GM12878 (cell line): ENCODE results near the gene PAPPA. TPM values are rescaled to one million over a fixed set of nuclear protein-coding genes. Genes with fewer than 3 reads are reported as not detected.

Experiments used
- ATAC-seq: fragments of 200-7000 bp; cut with Tn5 transposase; 3 replicates; pipeline ENCODE4 v1.9.1; 2020; ENCODE audit warnings: mild to moderate bottlenecking, moderate library complexity
- BruUV-seq: library from RNA; stranded (reverse); fragments of 400-500 nt; replicated peaks from 2 replicates; lab custom pipeline; 2021; lab: Mats Ljungman, UMichigan
- CTCF ChIA-PET: fragments of 300-600 bp; sonication (Branson Sonifier 250); formaldehyde crosslinking; extraction: SDS; loops from one replicate; lab custom pipeline; 2021; ENCODE audit warnings: inconsistent platforms; lab: Yijun Ruan, JAX
- POLR2A ChIA-PET: fragments of 350-600 bp; formaldehyde crosslinking; extraction: SDS; loops from one replicate; lab custom pipeline; 2021; ENCODE audit warnings: inconsistent platforms; lab: Charles Lee
- RAD21 ChIA-PET: fragments of 300-600 bp; sonication (Branson Sonifier 250); formaldehyde crosslinking; loops from one replicate; lab custom pipeline; 2023; ENCODE audit warnings: antibody characterized with exemption; ENCODE audit not compliant: unreplicated experiment; lab: Charles Lee
- SMC1A ChIA-PET: fragments of 300-600 bp; sonication (Branson Sonifier 250); formaldehyde crosslinking; loops from one replicate; lab custom pipeline; 2023; ENCODE audit not compliant: unreplicated experiment, uncharacterized antibody; lab: Charles Lee
- DNase-seq: peaks from one replicate; pipeline ENCODE4 v3.0.0-alpha.2; 2011; ENCODE audit warnings: low read depth, low spot score
- FAIRE-seq: peaks from 3 replicates; lab custom pipeline; 2011; peaks lifted over from hg19 to GRCh38; lab: Jason Lieb, UNC
- H2AFZ ChIP-seq: 2 replicates; pipeline ENCODE4 v1.6.0; 2011; ENCODE audit warnings: low read depth, low read length, control low read depth; ENCODE audit not compliant: control insufficient read depth
- H3K27ac ChIP-seq: 2 replicates; pipeline ENCODE4 v1.5.1; 2011; ENCODE audit warnings: control low read depth; ENCODE audit not compliant: control insufficient read depth, insufficient read depth
- H3K27me3 ChIP-seq, 2 experiments: replicated peaks in 1 of 2; 2 replicates each; pipeline versions ENCODE4 v1.6.0 to v1.6.1; 2011; ENCODE audit warnings: low read length in 1 of 2; ENCODE audit not compliant: control insufficient read depth in 2 of 2, insufficient read depth in 2 of 2
- H3K36me3 ChIP-seq, 2 experiments: 2 replicates each; pipeline ENCODE4 v1.5.1; 2011; ENCODE audit warnings: low read length in 1 of 2; ENCODE audit not compliant: control insufficient read depth in 2 of 2, insufficient read depth in 2 of 2
- H3K4me1 ChIP-seq: 2 replicates; pipeline ENCODE4 v1.6.1; 2011; ENCODE audit warnings: mild to moderate bottlenecking, low read length, moderate library complexity, mixed read lengths; ENCODE audit not compliant: control insufficient read depth, insufficient read depth
- H3K4me2 ChIP-seq: 2 replicates; pipeline ENCODE4 v1.6.0; 2011; ENCODE audit warnings: control low read depth; ENCODE audit not compliant: control insufficient read depth, insufficient read depth
- H3K4me3 ChIP-seq: fragments of 200-600 bp; sonication (generic); 2 replicates; pipeline ENCODE4 v1.5.1; 2016
- H3K79me2 ChIP-seq: 2 replicates; pipeline ENCODE4 v1.6.0; 2011; ENCODE audit warnings: low read length; ENCODE audit not compliant: control insufficient read depth, insufficient read depth
- H3K9ac ChIP-seq: 2 replicates; pipeline ENCODE4 v1.8.0; 2011; ENCODE audit warnings: low read length, control low read depth, mixed read lengths; ENCODE audit not compliant: control insufficient read depth, insufficient read depth
- H3K9me3 ChIP-seq: replicated peaks from 3 replicates; pipeline ENCODE4 v1.5.1; 2011; ENCODE audit warnings: mild to moderate bottlenecking, low read length; ENCODE audit not compliant: control insufficient read depth, insufficient read depth
- H4K20me1 ChIP-seq: 2 replicates; pipeline ENCODE4 v1.6.0; 2011; ENCODE audit not compliant: control insufficient read depth, insufficient read depth
- NKRF ChIP-seq: fragments of 450-650 bp; conservative IDR thresholded peaks from 2 replicates; pipeline ENCODE4 v1.6.1; 2017; ENCODE audit warnings: mild to moderate bottlenecking, moderate library complexity
- NR2F1 ChIP-seq: fragments of 450-650 bp; conservative IDR thresholded peaks from 2 replicates; pipeline ENCODE4 v1.6.1; 2017; ENCODE audit warnings: mild to moderate bottlenecking
- PAX8 ChIP-seq: fragments of 450-650 bp; IDR thresholded peaks from 2 replicates; pipeline ENCODE4 v1.6.1; 2017; ENCODE audit warnings: mild to moderate bottlenecking, moderate library complexity
- POLR2AphosphoS5 ChIP-seq: IDR thresholded peaks from 2 replicates; pipeline ENCODE4 v1.6.1; 2011; ENCODE audit warnings: mild to moderate bottlenecking, low read length, inconsistent platforms
- RBBP5 ChIP-seq: fragments of 200-600 bp; sonication (generic); conservative IDR thresholded peaks from 2 replicates; pipeline ENCODE4 v1.6.1; 2016
- REST ChIP-seq: IDR thresholded peaks from 2 replicates; pipeline ENCODE4 v1.6.1; 2012; ENCODE audit warnings: mild to moderate bottlenecking, low read depth, low read length
- SMAD1 ChIP-seq: fragments of 450-650 bp; IDR thresholded peaks from 2 replicates; pipeline ENCODE4 v1.6.1; 2018; ENCODE audit warnings: mild to moderate bottlenecking, low read depth; ENCODE audit not compliant: partially characterized antibody
- SMAD5 ChIP-seq: IDR thresholded peaks from 2 replicates; pipeline ENCODE4 v1.6.1; 2016; ENCODE audit warnings: antibody characterized with exemption, low read depth
- SREBF2 ChIP-seq: IDR thresholded peaks from 2 replicates; pipeline ENCODE4 v1.6.1; 2012; ENCODE audit warnings: mild to moderate bottlenecking, low read length
- SUZ12 ChIP-seq: fragments of 200-600 bp; sonication (generic); IDR thresholded peaks from one replicate; pipeline ENCODE4 v1.6.1; 2018; ENCODE audit warnings: antibody characterized with exemption, mild to moderate bottlenecking; ENCODE audit not compliant: unreplicated experiment
- TBL1XR1 ChIP-seq: IDR thresholded peaks from 2 replicates; pipeline ENCODE4 v1.6.1; 2012; ENCODE audit warnings: low read depth, low read length, improper control_type of control experiment
- TCF12 ChIP-seq: IDR thresholded peaks from 2 replicates; pipeline ENCODE4 v1.6.1; 2011; ENCODE audit warnings: low read depth, mild to moderate bottlenecking, low read length
- ZBTB4 ChIP-seq: fragments of 450-650 bp; formaldehyde crosslinking; IDR thresholded peaks from 2 replicates; pipeline ENCODE4 v1.4.0; 2022; ENCODE audit warnings: mild to moderate bottlenecking, moderate library complexity
- ZSCAN29 ChIP-seq: fragments of 450-650 bp; IDR thresholded peaks from 2 replicates; pipeline ENCODE4 v1.6.1; 2017; ENCODE audit warnings: mild to moderate bottlenecking, moderate library complexity
- ZZZ3 ChIP-seq: IDR thresholded peaks from 2 replicates; pipeline ENCODE4 v1.6.1; 2011; ENCODE audit warnings: low read depth; ENCODE audit not compliant: control insufficient read depth, insufficient read length
- WGBS: methylation state at CpG from one replicate; pipeline ENCODE4 v1.1.6; 2016; ENCODE audit warnings: low lambda C conversion rate; ENCODE audit not compliant: insufficient replicate concordance, insufficient coverage; ENCODE audit errors: missing lambda C conversion rate; 5-methylcytosine and 5-hydroxymethylcytosine counted together
- in situ Hi-C: fragments of 300-500 bp; cut with MboI; formaldehyde crosslinking; loops from 9 replicates; pipeline ENCODE4 v1.14.3; 2018; ENCODE audit warnings: mixed read lengths
- intact Hi-C: fragments of 100-400 bp; cut with micrococcal nuclease; formaldehyde crosslinking; loops from one replicate; pipeline ENCODE4 v1.14.2; 2022; ENCODE audit not compliant: unreplicated experiment
- polyA plus RNA-seq, 11 experiments: library from polyadenylated mRNA; depleted of rRNA in 4 of 11; unstranded in 6 of 11; stranded (reverse) in 5 of 11; fragments of >200 nt; fragmentation: Nextera tagmentation in 4 of 11; fragmentation: Illumina TruSeq in 1 of 11; extraction: Ambion mirVana in 4 of 11; extraction: Trizol in 1 of 11; gene quantifications; 1 replicate in 1 of 11; 2 replicates in 10 of 11; pipeline versions ENCODE4 v1.2.1 to v1.2.3, GENCODE V29; 2011 to 2016; ENCODE audit warnings: inconsistent platforms in 2 of 11, missing spikeins in 2 of 11, low read depth in 1 of 11
- total RNA-seq, 4 experiments: library from RNA; depleted of rRNA in 3 of 4; stranded (reverse); fragments of >200 nt in 3 of 4; fragmentation: Illumina TruSeq in 1 of 4; extraction: Trizol in 1 of 4; gene quantifications; 2 replicates each; pipeline versions ENCODE4 v1.2.1 to v1.2.3, GENCODE V29; 2013 to 2021
- TF ChIP-seq, protein P1 (sequence below): IDR thresholded peaks from 2 replicates; pipeline ENCODE4 v1.6.1; 2011; ENCODE audit warnings: low read depth, low read length, improper control_type of control experiment, borderline replicate concordance

The PAPPA gene
- total and polyA plus RNA-seq, 10 of the 15 experiments (the other 5 are each of a cell fraction or from before 2014, with no cell fraction given): under 0.01 to 0.19 (median 0.02) TPM; not detected in 4

DNA sequence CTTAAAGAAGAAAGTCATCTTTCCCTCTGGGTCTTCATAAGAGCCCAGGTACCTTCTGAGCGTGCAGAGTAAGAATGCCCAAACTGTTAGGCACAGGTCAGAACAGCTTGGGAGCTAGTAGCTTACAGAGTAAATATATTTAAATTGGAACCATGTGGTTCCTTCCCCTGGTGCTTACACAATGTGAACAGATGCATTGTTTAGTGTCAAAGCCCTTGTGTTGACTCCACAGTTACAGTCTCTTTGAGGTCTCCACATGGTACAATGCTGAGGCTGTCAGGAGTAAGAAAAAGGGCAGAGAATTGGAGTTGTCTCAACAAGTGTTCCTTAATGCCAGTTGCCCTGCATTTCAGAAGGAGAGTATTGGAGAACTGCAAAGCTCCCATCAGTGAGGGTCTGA lies 188.5 kb downstream of the PAPPA start:
- SMC1A ChIA-PET: no interaction called here
- ATAC-seq: no peak
- Histone ChIP-seq H3K79me2 (no peaks in the 10 kb centered on the region), H3K4me2 (no peak overlapping the region), H3K36me3 (no peaks in the 10 kb centered on the region), H3K27ac (no peak overlapping the region), H3K4me3 (no peak overlapping the region), H3K9ac (no peak overlapping the region), H3K4me1 (no peaks in the 10 kb centered on the region), H3K9me3 (no peaks in the 10 kb centered on the region), H3K27me3 (peaks cover 0 to 2% of the 10 kb centered on the region in 2 experiments; a peak in 1 of 4 replicates), H2AFZ (no peak overlapping the region), H4K20me1 (no peaks in the 10 kb centered on the region)
- DNase-seq: no peak
- CTCF ChIA-PET: no interaction called here
- BruUV-seq: no TSS peak
- intact Hi-C loops (no loop called here), in situ Hi-C loops (no loop called here)
- WGBS: 0% methylated on average over 1 of the region's 1 CpG
- RAD21 ChIA-PET: no interaction called here
- POLR2A ChIA-PET: no interaction called here
- no peak for FAIRE-seq
- TF ChIP-seq TCF12 (no peak), SMAD1 (no peak), SREBF2 (no peak), ZZZ3 (no peak), ZSCAN29 (no peak), PAX8 (no peak), SMAD5 (no peak), REST (no peak), NKRF (no peak), ZBTB4 (CRISPR knock-in tag) (no peak), POLR2AphosphoS5 (no peak), NR2F1 (no peak), TBL1XR1 (no peak), RBBP5 (no peak), SUZ12 (no peak)
- TF ChIP-seq, protein P1, sequence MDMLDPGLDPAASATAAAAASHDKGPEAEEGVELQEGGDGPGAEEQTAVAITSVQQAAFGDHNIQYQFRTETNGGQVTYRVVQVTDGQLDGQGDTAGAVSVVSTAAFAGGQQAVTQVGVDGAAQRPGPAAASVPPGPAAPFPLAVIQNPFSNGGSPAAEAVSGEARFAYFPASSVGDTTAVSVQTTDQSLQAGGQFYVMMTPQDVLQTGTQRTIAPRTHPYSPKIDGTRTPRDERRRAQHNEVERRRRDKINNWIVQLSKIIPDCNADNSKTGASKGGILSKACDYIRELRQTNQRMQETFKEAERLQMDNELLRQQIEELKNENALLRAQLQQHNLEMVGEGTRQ: no peak
